Subcutaneous adipose tissue (tissue), 4 donors: ENCODE data around the gene ACTR10. TPM values are rescaled to one million over a fixed set of nuclear protein-coding genes. Genes with fewer than 3 reads are reported as not detected.

Experiments
- CTCF ChIP-seq: fragments of 450-650 bp; IDR thresholded peaks from one replicate; pipeline ENCODE4 v1.5.1; 2016; ENCODE audit warnings: low read depth, mild to moderate bottlenecking, control low read depth, antibody characterized with exemption, moderate library complexity
- total RNA-seq, 4 donors: library from RNA; depleted of rRNA; stranded (reverse); fragments of >200 nt; gene quantifications; one replicate each; pipeline ENCODE4 v1.1.0, GENCODE V29; 2016

Gene ACTR10
- total RNA-seq, 4 donors from 2014 or later: 63.2 to 102 (median 66.1) TPM

DNA sequence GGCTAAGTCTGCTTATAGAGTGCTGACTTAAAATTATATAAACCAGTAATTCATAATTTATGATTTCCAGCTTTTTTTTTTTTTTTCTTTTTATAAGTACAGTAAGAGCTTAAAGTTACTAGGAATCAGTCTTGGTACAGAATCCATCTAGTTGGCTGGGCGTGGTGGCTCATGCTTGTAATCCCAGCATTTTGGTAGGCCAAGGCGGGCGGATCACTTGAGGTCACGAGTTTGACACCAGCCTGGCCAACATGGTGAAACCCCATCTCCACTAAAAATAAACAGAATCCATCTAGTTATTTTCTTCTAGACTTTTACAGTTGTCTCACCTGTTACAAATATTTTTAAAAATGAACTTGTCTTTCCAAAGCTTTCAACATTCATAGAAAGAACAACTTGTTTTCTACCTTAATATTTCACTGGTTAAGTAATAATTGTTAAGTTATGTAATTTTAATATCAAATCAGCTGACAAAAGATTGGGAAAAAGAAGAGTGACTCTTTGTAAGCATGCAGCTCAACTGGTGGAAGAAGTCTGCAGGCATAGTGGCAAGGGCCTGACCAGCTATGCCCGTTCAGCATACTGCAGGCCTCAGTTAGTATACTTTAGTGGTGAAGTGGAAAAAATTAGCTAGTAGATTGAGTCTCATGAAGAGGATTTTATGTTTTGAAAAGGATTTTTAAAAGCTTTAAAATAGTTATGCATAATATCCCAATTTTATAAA lies 27.3 kb downstream of the ACTR10 start:
- TF ChIP-seq CTCF: no peak

DNA sequence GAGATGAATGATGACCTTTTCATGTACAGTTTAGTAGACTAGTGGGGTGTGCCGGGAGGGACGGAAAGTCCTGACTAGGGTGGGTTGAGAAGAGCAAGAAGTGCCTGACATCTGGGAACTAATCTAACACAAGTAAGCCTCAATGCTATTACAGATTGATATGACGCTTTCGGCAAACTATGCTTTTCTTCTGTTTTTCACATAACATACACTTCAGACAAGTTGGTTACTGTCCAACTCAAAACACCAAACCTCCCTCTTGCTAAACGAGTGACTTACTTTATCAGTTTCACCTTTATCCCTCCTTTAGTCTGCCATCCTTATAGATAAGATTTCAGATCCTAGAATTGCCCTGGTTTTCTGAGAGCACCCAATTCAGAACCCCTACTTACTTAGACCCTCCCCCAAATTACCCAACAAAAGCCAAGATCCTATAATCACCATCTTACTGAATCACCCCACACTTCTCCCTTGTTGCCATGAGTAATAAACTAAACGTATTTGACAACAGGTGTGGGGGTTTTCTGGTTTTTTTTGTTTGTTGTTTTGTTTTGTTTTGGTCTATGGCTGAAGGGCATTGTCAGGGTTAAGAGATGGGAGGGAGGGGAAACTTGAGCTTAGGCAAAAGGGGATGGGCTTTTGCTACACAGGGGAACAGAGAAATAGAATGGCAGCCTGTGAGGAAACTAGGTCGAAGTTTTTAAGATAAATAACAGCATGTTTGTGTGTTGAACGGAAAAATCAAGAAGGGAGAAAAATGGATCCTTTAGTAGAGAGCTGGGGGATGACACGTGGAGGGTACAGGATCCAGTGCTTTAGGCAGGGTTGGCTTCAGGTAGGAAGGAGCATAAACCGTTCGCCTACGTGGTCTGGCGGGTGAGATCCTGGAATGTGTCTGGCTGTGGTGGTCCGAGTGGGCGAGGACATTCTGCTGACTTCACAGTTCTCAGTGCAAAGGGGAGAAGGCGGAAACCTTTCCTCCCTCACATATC lies 38.6 kb downstream of the ACTR10 start:
- TF ChIP-seq CTCF: no peak

DNA sequence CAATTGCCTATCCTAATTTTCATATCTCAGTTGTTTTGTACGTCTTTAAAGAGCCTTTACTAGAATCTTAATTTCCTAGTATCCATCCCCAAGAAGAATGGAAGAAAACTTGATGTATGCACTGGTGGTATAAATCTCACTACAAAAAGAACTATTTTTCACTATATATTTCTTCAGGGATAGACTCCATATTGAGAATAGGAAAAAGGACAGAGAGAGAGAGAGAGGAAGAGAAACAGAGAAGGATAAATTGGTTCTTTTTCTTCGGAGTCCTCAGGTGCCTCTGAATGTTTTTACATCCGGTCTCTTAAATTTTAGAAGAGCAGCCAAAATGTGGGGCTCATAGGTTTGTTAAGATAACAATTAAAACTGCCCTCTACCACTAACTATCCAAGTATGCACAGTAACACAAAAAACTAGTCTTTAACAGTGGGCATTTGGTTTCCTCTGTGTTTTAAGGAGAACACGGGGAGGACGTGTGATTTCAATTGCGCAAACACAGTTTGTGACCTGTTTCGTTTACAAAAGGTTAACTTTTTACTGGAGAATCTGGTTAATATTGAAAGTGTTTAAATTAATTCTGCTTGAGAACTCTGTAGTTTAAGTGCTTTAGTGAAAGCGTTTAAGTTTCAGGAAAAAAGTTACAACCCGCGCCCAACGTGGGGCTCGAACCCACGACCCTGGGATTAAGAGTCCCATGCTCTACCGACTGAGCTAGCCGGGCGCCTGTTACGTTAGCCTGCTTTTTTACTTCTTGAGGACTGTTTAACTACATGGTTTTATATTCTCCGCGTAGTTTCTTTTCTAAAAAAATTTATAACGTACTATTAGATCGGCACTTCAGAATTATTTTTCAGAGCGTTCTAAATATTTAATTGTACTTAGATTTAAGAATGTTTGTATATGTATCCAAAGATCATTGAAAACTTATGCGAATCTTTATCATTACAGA lies 39.6 kb downstream of the ACTR10 start:
- TF ChIP-seq CTCF: no peak

DNA sequence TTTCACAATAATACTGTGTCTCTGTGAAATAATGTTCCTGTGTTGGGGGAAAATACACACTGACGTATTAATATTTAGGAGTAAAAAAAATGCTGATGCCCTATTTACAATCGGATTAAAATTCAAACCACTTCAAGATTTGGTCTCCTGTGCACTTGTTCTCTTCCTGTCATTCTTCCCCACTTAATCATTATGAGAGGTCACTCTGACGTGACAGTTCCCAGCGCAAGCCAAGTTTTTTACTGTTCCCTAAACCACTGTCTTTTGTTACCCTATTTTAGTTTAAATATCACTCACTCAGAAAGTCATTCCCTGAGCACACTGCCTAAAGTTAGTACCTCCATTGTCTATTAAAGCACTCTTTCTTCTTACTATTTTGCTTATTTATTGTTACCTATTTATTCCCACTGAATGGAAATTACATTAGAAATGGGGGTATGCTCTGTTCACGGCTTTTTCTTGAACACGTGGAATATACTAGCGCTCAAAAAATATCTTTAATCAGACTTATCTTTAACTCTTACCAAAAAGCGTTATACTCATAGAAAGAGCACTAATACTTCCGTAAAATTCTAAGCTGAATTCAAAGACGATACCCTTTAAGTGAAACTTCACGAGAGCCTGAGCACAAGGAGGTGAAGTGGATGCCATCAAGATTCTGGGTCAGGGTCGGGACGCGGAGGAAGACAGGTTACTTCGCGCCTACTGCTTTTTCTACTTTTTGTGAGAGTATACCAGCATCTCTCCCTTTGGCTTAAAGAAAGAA lies 44.0 kb downstream of the ACTR10 start:
- no peak for TF ChIP-seq CTCF

DNA sequence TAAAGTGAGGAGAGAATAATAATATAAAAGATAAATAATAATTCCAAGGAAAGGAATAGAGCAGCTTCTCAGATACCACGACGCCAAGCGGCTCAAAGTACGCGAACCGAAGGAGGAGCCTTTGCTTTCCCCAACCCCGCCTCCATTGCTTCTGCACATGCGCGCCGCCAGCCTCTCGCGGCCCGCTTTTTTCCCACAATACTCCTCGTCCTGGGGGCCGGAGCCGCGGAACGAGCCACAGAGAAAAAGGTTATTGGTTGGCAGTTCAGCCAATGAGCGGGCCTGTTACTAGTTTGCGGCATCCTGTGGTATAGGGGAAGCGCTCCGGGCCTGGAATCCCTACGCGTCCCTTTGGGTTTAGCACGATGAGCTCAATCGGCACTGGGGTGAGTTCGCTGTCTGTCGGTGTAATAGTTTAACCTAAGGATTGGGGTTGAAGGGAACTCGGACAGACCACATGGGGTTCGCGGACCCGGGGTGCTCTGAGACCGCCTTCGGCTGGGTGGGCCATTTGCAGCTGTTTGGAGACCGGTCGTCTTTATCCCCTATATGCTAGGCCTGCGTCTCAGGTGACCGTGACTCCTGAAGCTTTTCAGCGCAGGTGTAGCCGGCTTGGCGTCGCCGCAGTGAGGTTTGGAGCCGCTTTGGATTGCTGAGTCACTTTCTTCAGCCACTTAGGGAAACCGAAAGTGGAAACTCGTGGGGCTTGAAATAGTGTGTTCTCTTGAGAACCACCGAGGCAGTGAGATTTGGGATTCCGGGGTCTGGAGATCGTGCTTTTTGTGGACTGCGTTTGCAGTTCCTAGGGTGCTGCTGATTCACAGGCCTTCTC lies 44.8 kb downstream of the ACTR10 start, which contains the start of gene PSMA3:
Gene PSMA3, plus strand, starts transcription at position 288 of the 832 bp plus-strand sequence. Its CDS starts 78 bp downstream, at position 366.
- TF ChIP-seq CTCF: no peak

DNA sequence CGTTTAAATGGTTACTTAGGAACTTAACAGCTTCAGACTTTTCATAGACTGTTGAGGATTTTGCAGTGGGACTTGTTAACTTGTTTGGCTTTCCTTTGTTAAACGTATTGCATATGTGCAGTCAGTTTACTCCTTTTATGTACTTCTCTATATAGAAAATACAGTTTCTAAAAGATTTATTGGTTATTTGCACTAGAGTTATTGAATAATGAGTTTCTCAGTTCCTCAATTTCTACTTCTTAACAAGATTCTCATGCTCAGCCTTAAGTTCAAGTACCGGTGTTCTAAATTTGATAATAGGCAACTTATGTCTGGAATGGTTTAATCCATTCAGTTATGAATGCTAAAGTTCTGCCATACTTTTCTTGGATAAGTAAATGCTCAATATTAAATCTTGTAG lies 45.6 kb downstream of the ACTR10 start:
- TF ChIP-seq CTCF: no peak
